RPMI7951 (cell line): ENCODE data around the gene SORCS1. TPM values are rescaled to one million over a fixed set of nuclear protein-coding genes. Genes with fewer than 3 reads are reported as not detected.

Experiments
- DNase-seq: peaks from one replicate; pipeline ENCODE4 v3.0.0-alpha.2; 2012; ENCODE audit warnings: low read depth
- total RNA-seq: library from RNA; depleted of rRNA; stranded (reverse); fragments of >200 nt; shearing (Covaris generic); gene quantifications from 2 replicates; pipeline ENCODE4 v1.2.3, GENCODE V29; 2014

The SORCS1 gene
- total RNA-seq, 1 experiment from 2014 or later = under 0.01 TPM

DNA sequence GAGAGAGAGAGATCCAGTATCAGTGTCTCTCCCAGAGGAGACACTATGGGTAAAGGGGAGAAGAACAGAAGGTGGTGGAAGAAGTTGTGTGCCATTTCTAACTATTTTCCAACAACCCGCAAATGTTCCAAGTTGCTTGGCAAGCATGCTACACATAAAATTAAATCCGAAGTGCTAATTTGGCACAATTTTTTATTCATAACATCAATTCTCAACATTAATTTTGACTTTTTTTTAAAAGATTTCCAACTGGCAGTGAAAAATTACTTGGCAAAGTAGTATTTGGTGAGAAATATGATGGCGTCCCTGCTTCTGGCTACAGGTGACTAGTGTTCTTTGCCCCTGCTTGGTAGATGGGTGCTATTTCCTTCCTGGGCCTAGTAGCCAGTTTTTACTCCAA lies 622.0 kb downstream of the SORCS1 start:
- DNase-seq = no peak

DNA sequence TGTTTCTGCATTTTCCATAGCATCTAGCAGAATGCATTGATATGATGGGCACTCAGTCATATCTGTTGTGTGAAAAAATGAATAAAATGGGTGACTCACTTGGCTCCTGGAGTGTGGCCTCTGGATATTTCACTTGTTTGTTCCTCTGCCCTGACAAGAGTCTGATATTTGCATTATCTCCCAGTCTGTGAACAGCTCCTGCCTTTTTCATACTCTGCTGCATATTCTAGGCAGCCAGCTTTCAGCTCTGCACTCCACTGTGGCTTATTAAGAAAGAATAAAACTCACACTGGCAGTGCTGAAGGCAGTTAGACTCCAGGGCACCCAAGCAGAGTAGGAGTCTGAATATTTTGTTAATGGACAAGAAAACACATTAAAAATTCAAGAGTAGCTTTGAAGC lies 623.9 kb downstream of the SORCS1 start:
- no peak for DNase-seq

- no peak for DNase-seq
Measured at GRCh38 chr10:106537866-106538265, 626.6 kb downstream of the SORCS1 start.

DNA sequence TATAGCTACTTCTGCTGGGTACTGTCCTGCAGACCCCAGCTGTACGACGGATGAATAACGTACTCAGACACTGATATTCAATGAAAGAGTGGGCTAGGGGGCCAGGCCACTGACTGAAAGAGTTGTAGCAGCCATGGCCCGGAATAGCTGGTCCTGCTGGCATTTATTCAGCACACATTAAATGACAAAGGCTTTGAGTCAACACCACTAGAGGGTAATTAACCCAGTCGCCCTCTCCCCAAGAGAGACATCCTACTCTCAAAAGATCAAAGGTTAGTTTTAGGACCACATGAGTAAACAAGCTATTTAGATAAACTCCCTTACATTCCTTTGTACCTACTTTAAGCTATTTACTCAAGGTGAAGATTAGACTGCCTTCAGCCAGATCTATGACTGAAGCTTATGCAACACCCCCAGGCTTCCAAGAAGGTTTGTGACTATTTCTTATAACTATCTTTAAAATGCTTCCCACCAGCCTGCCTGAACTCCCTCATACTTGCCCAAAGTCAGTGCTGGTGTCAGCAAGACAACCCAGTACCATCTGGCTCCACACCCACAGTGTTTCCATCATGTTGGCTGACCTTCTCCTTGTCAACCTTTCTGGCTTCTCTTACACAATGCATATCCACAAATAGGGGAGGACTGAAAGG lies 629.1 kb downstream of the SORCS1 start:
- DNase-seq = no peak

DNA sequence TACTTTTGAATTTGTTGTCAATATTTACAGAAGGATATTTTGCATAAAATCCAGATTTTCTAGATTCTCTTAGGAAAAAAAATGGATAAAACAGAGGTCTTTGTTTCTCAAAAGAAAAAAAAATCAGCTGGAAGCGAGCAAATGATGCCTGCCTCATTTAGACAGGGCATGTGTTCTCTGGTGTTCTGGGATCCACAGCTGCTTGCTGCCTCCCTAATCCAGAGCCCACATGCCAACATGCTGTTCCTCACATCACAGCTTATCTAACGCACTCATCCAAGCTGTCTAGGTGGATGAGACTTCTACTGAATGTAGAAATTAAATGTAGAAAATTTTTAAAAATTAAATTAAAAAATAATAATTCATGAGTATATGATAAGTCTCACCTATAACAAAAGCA lies 630.1 kb downstream of the SORCS1 start:
- DNase-seq = no peak

- no peak for DNase-seq
Measured at GRCh38 chr10:106528702-106529101, 635.8 kb downstream of the SORCS1 start.

- no peak for DNase-seq
Measured at GRCh38 chr10:106525835-106526234, 638.7 kb downstream of the SORCS1 start.
